ENCODE results near the gene NFE2L2. TPM values are rescaled to one million over a fixed set of nuclear protein-coding genes. Genes with fewer than 3 reads are reported as not detected.
A peak's percentile ranks its signal among the peaks of the same experiment; 100 is the strongest.
"Not testable (repeated sequence)": the region's sequence is repeated elsewhere in the genome, so short reads cannot be mapped to it uniquely, and the experiment has no call there.

Gene NFE2L2
- total RNA-seq, result 10 to 100 TPM; 68.3 to 70.3 TPM

DNA sequence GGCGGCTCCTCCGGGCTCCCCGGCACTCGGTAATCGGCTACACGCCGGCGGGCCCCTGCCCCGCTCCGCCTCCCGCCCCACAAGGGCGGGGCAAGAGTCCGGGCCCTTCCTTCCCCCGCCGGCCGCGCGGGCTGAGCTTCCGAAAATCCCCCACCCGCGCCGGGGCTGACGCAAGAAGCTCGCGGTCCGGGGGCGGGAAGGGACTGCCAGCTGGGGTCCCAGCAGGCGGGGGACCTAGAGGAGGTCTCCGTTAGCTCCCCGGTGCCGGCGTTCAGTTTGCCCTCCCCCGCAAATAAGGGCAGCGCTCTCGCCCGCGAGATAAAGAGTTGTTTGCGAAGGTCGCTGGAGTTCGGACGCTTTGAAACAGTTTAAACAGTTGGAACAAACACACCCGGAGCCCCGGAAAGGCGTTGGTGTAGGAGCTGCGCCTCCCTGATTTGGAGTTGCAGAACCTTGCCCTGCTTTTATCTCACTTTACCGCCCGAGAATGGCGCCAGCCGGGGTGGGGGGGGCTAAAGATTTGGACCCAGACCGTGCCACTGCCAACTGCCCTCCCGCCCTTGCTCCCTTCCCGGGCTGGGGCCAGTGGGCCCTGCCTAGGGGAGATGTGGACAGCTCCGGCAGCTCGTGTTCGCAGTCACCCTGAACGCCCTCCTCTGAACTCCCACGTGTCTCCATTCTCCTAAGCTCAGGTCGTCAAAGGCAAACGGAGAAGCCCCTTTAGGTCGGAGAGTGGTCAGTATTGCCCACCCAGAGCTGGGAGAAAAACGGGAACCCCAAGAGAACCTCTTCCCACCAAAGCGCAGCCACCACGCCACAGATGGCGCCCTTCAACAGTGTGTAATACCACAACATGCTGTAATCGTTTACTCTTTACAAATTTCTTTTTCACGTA lies at the start of gene NFE2L2:
TSS of gene NFE2L2 (minus strand) at position 35 of the 895 bp plus-strand sequence. CDS start 151 bp downstream, outside the sequence.
- Mint-ChIP-seq H3K36me3 (peaks cover 28% of the 10 kb centered on the region), H3K4me1 (peaks cover 58% of the 10 kb centered on the region), H3K4me3 (peak within 1 kb of the TSS; percentile 97), H3K27ac (peak within 1 kb of the TSS; percentile 100), H3K9me3 (peaks cover 2% of the 10 kb centered on the region), H3K27me3 (no peaks in the 10 kb centered on the region)
- peak; percentile 98 for DNase-seq

GRCh38 chr2:177314194-177314593 lies 49.7 kb upstream of the NFE2L2 start:
- Mint-ChIP-seq H3K9me3 (peaks cover 5% of the 10 kb centered on the region), H3K36me3 (peaks cover 3% of the 10 kb centered on the region), H3K27ac (no peak overlapping the region), H3K27me3 (no peaks in the 10 kb centered on the region), H3K4me1 (peaks cover 10% of the 10 kb centered on the region), H3K4me3 (no peak overlapping the region)
- DNase-seq, result no peak

DNA sequence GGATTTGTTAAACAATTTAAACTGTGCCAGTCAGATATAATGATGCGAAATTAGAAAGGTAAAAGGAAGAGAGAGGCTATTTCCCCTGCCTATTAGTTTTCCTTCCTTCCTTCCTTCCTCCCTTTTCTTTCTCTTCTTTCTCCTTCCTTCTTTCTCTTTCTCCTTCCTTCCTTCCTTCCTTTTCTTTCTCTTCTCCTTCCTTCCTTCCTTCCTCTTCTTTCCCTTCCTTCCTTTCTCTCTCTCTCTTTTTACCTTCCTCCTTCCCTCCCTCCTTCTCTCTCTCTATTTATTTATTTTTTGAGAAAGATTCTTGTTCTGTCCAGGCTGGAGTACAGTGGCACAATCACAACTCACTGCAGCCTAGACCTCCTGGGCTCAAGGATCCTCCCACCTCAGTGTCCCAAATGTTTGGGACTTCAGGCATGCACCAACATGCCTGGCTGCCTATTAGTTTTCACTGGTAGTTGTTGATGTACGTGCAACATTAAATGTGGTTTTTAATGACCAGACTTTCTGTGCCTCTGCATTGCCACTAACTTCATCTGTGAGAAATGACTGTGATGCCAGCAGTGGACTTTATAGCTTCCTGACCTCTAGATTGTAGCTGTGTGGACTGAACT lies 48.7 kb upstream of the NFE2L2 start:
- Mint-ChIP-seq H3K36me3 (peaks cover 5% of the 10 kb centered on the region), H3K4me3 (no peak overlapping the region), H3K27ac (no peak overlapping the region), H3K27me3 (no peaks in the 10 kb centered on the region), H3K9me3 (peaks cover 5% of the 10 kb centered on the region), H3K4me1 (peaks cover 9% of the 10 kb centered on the region)
- no peak for DNase-seq

DNA sequence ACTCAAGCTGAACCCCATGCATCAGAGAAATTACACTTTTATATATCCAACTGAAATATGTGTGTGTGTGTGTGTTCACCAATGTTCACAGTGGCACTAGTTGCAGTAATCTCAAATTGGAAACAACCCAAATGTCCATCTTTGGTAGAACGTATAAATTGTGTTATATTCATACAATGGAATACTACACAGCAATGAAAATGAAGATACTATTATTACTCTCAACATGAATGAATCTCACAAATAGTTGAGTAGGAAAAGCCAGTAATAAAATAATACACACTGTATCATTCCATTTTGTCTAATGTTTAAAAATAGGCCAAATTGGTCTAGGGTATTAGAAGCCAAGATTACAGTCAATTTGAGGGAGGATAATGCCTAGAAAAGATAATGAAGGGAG lies 48.0 kb upstream of the NFE2L2 start:
- peaks cover 5% of the 10 kb centered on the region for H3K36me3 Mint-ChIP-seq
- no peak overlapping the region for H3K27ac Mint-ChIP-seq
- peaks cover 5% of the 10 kb centered on the region for H3K9me3 Mint-ChIP-seq

GRCh38 chr2:177309672-177310309 lies 45.3 kb upstream of the NFE2L2 start:
- H3K27me3 Mint-ChIP-seq, H3K4me3 Mint-ChIP-seq, H3K9me3 Mint-ChIP-seq, DNase-seq, H3K36me3 Mint-ChIP-seq: not testable (repeated sequence)
- H3K27ac Mint-ChIP-seq, result peak overlapping the region; percentile 68
- peaks cover 24% of the 10 kb centered on the region for H3K4me1 Mint-ChIP-seq

More for the DNA sequence above, 48.0 kb upstream of the NFE2L2 start:
- Mint-ChIP-seq H3K27me3 (no peaks in the 10 kb centered on the region), H3K4me1 (peaks cover 13% of the 10 kb centered on the region), H3K4me3 (no peak overlapping the region)
- DNase-seq, result no peak

GRCh38 chr2:177306550-177306949 lies 42.0 kb upstream of the NFE2L2 start:
- Mint-ChIP-seq H3K36me3 (peaks cover 5% of the 10 kb centered on the region), H3K27ac (no peak overlapping the region), H3K27me3 (no peaks in the 10 kb centered on the region), H3K4me1 (peaks cover 24% of the 10 kb centered on the region), H3K9me3 (peaks cover 4% of the 10 kb centered on the region), H3K4me3 (no peak overlapping the region)
- DNase-seq, result no peak

GRCh38 chr2:177303939-177304338 lies 39.4 kb upstream of the NFE2L2 start:
- Mint-ChIP-seq H3K9me3 (no peaks in the 10 kb centered on the region), H3K36me3 (no peaks in the 10 kb centered on the region), H3K27ac (no peak overlapping the region), H3K4me1 (peaks cover 14% of the 10 kb centered on the region), H3K4me3 (no peak overlapping the region), H3K27me3 (no peaks in the 10 kb centered on the region)
- no peak for DNase-seq

DNA sequence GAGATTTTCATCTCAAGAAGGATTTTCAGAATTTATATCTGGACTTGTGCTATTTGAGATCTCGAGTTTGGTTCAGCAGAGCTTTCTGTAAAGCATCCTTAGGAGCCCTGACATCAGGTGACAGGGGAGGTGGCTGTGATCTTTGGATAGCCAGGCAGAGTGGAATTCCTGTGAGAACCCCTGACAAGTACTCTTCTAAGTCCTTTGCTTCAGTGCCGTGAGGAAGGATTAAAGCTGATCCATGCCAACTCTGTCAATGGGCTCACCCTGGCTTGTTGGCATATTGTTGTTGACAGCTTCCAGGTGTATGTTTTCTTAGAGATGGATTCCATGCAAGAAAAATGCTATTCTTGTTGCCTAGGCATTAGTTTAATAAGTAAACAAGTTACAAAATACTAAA lies 38.0 kb upstream of the NFE2L2 start:
- Mint-ChIP-seq H3K36me3 (no peaks in the 10 kb centered on the region), H3K4me1 (peaks cover 14% of the 10 kb centered on the region), H3K27ac (no peak overlapping the region), H3K9me3 (no peaks in the 10 kb centered on the region), H3K27me3 (no peaks in the 10 kb centered on the region), H3K4me3 (no peak overlapping the region)
- DNase-seq, result no peak

DNA sequence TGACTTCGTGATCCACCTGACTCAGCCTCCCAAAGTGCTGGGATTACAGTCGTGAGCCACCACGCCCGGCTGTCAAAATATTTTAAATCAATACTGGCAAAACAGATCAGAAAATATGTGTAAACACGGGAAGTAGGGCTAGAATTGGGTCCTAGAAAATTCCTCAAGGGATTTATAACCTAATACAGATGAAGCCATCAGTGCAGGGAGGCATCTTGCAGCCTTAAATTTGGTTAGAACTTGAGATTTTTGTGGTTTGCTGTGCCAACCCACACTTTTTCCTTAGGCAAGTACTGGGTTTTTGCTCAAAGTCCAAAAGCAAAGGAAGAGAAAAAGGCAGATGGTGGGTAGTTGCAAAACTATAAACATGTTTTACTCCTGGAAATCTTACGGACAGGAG lies 33.7 kb upstream of the NFE2L2 start:
- Mint-ChIP-seq H3K4me3 (no peak overlapping the region), H3K4me1 (peaks cover 14% of the 10 kb centered on the region), H3K9me3 (no peaks in the 10 kb centered on the region), H3K36me3 (no peaks in the 10 kb centered on the region), H3K27me3 (no peaks in the 10 kb centered on the region), H3K27ac (no peak overlapping the region)
- DNase-seq, result no peak

DNA sequence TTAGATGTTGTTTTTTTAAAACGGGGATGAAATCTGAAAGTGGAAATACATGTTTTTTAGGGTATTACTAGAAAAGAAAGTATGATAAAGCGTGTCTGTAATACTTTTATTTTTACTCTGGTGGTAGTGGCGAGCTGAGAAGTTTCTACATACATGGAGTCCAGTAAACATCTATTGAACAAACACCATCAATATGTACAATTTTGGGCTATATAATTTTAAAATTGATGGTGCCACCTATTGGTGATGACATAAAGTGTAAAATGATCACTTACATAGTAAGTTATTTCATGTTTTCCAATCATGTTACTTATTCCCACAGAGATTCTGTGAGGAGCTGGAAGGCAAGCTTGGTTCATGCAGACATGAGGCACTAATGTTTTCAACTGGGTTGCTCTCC lies 31.5 kb upstream of the NFE2L2 start:
- H3K4me3 Mint-ChIP-seq, result no peak overlapping the region
- H3K9me3 Mint-ChIP-seq, result no peaks in the 10 kb centered on the region
- H3K27ac Mint-ChIP-seq, result no peak overlapping the region
- H3K27me3 Mint-ChIP-seq, result no peaks in the 10 kb centered on the region
- H3K36me3 Mint-ChIP-seq, result no peaks in the 10 kb centered on the region
- no peak for DNase-seq
- peaks cover 25% of the 10 kb centered on the region for H3K4me1 Mint-ChIP-seq

DNA sequence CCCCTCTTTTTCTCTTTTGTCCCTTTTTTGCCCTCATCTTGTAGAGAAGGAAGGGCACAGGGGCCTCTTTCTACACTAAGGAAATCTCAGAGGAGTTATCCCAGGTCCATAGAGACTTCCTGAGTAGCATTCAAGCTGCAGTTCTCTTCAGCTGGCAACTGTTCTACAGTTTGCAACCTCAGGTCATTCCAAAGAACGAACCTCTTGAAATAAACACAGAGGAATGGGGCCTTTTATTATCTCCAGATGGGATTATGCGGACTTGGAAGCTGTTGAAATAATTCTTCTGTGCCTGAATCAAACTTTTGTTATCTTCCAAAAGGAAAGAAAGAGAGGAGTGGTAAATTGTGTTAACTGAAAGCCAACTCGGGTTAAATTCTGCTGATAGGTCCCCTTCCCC lies 31.0 kb upstream of the NFE2L2 start:
- H3K27me3 Mint-ChIP-seq, result no peaks in the 10 kb centered on the region
- DNase-seq, result no peak
- no peak overlapping the region for H3K27ac Mint-ChIP-seq
- no peak overlapping the region for H3K4me3 Mint-ChIP-seq
- H3K4me1 Mint-ChIP-seq, result peaks cover 28% of the 10 kb centered on the region
- H3K36me3 Mint-ChIP-seq, result no peaks in the 10 kb centered on the region
- H3K9me3 Mint-ChIP-seq, result no peaks in the 10 kb centered on the region

DNA sequence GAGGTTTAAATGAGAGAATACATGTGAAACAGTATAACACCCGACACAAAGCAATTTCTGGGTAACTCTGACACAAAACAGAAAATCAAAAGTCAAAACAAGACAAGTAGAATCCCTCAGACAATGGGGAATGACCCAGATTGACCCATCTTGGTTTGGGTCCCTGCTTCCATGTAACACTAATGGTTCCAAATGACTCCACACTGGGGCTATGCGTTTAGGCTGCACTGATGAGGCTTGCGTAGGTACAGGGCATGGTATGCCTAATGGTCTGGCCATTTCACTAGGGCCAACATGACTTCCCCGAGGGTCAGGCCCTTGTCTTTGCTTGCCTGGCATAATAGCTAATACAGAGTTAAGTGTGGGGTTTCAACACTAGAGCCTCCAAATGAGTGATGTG lies 27.2 kb upstream of the NFE2L2 start:
- H3K27ac Mint-ChIP-seq, result no peak overlapping the region
- H3K27me3 Mint-ChIP-seq, result no peaks in the 10 kb centered on the region
- no peak for DNase-seq
- no peaks in the 10 kb centered on the region for H3K36me3 Mint-ChIP-seq
- H3K4me3 Mint-ChIP-seq, result no peak overlapping the region
- H3K9me3 Mint-ChIP-seq, result no peaks in the 10 kb centered on the region
- H3K4me1 Mint-ChIP-seq, result peaks cover 34% of the 10 kb centered on the region

DNA sequence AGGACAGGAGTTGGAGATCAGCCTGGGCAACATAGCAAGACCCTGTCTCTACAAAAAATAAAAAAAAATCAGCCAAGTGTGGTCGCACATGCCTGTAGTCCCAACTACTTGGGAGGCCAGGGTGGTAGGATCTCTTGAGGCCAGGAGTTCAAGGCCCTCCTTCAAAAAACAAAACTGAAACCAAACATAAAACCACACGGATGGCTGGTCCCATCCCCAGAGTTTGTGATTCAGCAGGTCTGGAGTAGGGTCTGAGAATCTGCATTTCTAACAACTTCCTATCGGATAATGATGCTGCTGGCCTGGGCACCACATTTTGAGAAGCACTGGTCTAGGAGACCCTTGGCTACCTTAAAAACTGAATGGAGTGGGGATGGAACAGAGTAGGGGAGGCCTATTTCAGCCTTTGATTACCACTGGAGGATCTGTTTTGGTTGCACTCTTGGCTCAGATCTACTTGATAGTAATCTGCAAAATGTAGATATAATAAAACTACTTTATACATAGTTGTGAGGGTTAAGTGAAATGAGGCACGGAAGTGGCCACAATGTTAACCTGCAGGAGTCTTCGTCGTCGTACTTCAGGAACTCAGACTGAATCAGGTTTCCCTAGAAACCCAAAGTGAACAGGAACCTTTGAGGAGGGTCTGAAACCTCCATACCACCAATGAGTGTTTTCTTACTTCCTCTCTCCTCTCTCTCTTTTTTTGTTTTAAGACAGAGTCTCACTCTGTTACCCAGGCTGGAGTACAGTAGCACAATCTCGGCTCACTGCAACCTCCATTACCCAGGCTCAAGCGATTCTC lies 25.5 kb upstream of the NFE2L2 start:
- no peaks in the 10 kb centered on the region for H3K27me3 Mint-ChIP-seq
- no peaks in the 10 kb centered on the region for H3K36me3 Mint-ChIP-seq
- DNase-seq, result peak; percentile 9
- peak overlapping the region; percentile 73 for H3K4me3 Mint-ChIP-seq
- peaks cover 29% of the 10 kb centered on the region for H3K4me1 Mint-ChIP-seq
- peak overlapping the region; percentile 92 for H3K27ac Mint-ChIP-seq
- H3K9me3 Mint-ChIP-seq, result no peaks in the 10 kb centered on the region

- Mint-ChIP-seq H3K36me3 (no peaks in the 10 kb centered on the region), H3K4me3 (no peak overlapping the region)
Measured at GRCh38 chr2:177287814-177288213, 23.3 kb upstream of the NFE2L2 start.

More at GRCh38 chr2:177287814-177288213, 23.3 kb upstream of the NFE2L2 start:
- Mint-ChIP-seq H3K27ac (no peak overlapping the region), H3K9me3 (no peaks in the 10 kb centered on the region), H3K4me1 (peaks cover 29% of the 10 kb centered on the region), H3K27me3 (no peaks in the 10 kb centered on the region)
- DNase-seq, result no peak
